Renal cortical epithelial cell (primary cell): Measurements from ENCODE around the gene PFDN4. TPM values are rescaled to one million over a fixed set of nuclear protein-coding genes. Genes with fewer than 3 reads are reported as not detected.

Experiments
- DNase-seq: peaks from one replicate; pipeline ENCODE4 v3.0.0-alpha.2; 2011; ENCODE audit warnings: low read depth
- total RNA-seq: library from RNA; depleted of rRNA; stranded (reverse); fragments of >200 nt; gene quantifications from 2 replicates; pipeline ENCODE4 v1.2.3, GENCODE V29; 2014

PFDN4 gene
- total RNA-seq, 1 donor from 2014 or later = 82.6 TPM

DNA sequence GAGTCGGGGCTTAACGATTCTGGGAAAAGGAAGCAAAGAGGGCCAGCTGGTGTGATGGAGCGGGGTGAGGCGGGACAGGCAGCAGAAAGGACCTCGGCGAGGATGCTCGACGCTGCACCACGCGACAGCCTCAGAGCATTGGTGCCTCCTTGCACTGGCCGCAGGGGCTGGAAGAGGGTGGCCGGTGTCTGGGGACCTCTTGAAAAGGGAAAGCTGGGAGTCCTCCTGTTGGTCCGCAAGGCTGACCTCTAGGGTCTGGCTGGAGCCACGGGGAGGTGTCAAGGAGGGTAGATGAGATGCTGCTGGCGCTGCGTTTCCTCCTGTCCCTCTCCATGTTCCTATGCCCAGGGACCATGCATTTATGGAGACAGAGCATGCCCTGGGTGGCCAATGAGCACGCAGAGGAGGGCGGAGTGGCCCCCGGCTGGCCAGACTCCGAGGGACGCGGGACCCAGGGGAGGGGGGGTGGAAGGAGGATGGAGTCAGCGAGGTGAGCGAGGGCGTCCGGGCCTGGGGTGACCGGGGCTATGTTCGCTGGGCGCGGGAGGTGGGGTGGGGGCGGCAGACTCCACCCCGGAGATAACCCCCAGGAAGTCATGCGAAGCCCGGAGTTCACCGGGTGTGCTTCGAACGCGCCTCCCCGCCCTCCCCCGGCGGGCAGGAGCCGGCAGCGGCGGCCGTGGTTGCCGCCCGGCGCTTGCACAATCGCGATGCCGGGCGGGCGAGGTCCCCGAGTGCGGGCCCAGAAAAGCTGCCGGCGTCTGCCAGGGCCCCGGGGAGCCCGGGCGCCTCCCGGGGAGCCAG, 34.0 kb upstream of the PFDN4 start, which contains the start of gene CYP24A1:
TSS of gene CYP24A1 (minus strand) at position 334 of the 804 bp plus-strand sequence. CDS start 407 bp downstream, outside the sequence.
- no peak for DNase-seq

DNA sequence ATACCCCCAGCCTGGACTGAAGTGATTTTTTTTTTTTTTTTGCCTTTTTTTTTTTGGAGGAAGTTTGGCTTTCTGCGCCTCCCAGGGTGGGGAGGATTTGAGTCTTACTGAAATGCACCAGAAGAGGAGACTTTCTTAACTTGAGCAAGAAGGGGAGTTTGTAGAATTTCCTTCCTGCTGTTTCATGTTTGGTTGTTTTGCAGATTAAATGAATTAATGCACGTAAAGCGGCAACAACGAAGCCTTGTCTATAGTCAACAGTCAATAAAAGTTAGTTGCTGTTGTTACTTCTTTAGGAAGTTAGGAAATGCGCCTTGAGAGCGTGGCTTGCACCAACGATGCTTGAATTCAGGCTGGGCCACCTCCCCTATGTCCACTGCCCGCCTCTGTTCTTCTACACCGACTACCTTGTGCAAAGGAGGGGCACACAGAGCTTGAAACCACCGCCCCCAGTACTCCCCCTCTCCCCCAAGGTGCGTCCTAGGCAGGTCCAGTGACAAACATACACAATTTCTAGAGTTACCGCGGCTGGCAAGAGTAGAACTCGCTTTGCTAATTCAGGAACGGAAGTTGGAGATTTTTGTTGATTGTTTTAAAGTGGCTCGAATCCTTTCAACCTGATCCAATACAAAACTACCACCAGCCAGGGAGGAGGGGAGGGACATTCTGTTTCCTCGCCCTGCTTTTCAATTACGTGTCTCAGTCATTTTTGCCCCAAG, 33.3 kb upstream of the PFDN4 start:
- no peak for DNase-seq

DNA sequence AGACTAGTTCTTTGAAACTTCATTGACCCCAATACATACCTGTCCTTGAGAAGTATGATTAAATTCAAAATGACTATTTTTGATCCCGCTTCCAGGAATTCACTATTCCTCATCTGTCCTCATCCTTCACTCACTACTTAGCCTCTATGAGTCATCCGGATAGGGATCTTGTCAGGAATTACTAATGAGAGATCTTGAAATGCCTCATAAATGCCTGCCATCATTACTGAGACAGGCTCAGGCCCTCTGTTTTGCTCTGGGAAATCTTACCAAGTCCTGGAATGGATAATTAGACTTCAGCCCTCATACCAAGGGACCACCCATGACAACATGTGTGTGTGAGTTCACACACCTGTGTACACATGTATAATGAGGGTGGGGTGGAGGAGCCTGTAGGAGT, 31.3 kb upstream of the PFDN4 start:
- peak; percentile 76 for DNase-seq

DNA sequence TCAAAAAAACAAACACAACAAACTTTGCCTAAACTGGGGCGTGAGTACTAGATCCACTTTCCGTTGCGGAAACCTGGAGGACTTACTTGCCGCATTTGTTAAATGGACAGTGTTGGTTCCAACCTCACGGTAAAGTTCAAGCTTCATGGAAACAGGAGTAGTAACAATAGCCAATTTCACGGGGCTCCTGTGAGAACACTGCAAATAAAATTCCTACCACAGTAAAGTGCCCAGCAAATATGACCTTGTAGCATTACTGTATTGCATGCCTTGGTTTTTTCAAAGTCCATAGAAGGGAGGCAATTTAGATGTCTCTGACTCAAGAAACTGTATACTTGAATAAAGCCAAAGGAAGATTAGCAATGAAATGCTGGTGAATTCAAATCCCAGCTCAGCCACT, 30.5 kb upstream of the PFDN4 start:
- no peak for DNase-seq

DNA sequence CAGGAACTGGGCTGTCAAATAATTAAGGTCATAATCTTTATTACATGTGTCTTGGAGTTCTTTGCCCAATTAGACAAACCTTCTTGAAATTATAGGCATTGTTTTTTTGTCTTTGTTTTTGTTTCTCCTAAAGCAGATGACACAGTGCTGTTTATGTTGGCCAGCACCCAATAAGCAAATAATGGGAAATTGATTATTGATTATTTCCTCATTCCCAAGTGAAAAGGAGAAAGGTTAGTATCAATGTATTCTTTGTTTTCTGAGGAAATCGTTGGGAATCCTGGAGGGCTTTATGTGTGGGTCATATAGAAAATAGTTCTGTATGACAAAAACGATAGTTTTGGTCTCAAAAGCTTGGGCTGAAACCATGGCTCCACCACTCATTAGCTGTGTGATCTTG, 29.6 kb upstream of the PFDN4 start:
- no peak for DNase-seq

DNA sequence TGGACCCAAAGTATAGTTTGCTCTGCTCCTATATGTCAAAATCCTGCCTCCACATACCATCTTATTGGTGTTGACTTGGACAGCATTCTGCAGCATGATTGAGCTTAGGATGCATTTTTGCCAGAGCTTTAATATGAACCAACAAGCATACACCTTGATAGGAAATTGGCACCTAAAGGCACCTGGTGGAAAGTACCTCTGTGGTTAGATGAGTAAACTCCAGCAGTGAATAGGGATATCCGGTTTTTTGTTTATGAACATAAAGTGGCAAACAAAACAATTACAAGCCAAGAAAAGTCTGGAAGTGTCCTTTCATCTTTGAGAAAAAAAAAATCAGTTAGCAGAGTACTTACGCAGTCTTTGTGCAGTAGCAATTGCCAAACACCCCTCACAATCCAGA, 27.9 kb upstream of the PFDN4 start:
- no peak for DNase-seq

DNA sequence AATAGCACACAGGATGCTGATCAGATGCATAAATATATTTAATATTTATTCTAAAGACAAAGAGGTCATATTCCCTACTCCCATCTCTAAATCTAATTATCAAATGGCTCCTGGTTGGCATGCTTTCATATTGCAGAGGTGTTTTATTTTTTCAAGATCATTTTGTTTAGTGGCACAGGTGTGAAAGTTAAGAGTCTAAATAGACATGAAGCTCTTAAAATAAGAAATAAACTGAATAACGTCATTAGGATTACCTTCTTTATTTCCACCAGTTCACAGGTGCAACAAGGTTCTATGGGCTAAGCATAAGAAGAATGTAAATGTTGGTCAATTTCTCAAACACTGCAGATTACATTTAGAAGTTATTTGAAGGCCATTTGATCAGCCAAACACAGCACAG, 27.0 kb upstream of the PFDN4 start:
- DNase-seq = no peak

DNA sequence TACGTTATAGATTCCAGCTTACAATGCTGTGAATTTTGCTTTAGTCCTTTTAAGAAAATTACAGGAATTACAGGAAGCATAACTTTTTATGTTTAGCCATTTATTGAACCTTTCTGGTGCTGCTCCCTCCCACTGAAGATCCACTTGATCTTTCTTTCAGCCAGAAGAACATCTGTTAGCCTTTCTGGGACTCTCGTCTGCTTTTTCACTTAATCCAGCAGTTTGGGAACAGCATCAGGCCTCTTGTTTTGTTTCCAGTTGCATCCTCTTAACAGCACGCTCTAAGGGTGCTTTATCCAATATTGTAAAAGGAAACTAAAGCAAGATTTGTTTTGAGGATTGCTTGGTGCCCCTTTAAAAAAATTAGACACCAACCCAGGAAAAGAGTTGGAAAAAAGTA, 23.8 kb upstream of the PFDN4 start:
- DNase-seq = no peak

DNA sequence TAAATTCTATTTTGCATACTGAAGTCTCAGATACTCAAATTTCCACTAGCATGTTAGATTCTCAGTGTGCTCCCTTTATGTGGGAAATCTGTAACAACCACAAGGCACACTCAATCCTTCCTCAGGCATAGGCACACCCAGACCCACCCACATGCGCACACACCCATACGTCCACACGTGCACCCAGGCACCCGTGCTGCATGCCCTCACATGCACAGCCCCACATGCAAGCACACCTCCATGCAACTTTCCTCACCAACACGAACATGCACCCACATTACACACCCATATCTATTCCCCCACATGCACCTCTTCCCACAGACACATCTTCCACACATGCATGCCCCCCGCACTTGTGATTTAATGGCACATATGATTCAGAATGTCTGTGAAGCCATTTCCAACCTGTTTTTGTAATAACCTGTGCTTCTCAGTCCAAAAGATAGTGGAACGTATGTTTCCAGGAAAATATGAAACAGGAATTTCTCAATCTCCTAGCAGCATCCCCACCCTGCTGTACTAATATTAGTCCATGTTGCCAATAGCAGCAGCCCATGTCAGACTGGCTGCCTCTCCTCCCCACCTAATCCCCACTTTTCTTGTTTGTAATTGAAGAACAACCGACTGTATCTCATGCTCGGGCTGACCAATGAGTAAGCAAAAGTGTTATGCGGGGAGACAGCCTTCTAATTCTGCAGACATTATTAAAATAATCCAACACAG, 22.8 kb upstream of the PFDN4 start:
- no peak for DNase-seq

DNA sequence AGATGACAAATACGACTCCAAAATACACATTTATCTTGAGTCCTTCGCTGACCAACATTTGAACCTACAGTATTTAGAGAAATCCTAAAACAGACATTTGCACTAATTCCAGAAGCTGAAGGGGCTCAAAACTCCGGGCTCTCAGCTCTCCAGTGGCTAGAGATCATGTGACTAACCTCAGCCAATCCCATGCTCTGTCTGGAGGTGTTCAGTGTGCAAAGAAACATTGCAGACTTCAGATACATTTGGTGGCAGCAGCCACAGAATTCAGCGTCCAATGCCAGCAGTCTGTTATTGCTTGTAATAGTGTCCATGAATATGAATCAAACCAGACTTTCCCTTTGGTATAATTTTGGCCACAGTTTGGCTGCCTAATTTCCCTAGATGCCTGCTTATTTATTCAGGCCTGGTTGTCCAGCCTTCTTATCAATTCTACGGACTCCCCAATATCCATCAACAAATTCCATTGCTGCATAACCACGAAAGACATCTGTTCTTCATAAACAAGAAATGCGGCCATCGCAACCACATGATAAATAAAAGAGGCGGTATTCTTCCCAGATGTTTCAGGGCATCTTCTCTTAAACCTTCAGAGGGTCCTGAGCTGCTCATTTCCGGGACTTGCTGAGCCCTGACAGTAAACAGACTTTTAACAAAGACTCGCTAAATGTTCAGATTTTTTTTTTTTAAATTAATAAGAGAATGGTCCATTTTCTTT, 19.6 kb upstream of the PFDN4 start:
- DNase-seq = no peak

DNA sequence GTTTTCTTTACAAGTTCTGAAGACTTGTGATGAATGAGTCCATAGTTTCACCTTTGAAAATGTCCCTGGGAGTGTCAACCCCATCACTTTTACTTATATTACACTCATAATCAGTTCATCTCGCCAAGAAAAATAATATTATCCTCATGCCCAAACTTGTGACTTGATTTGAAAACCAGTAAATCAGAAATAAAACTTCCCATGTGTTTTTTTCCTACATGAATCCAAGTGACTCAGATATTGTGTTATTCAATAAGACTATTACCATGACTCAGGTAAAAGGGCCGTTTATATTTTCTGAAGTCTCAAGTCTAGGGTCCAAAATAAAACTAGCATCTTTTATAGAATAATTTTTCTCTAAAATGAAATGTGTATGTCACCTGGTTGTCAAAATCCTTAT, 18.3 kb upstream of the PFDN4 start:
- DNase-seq = no peak

DNA sequence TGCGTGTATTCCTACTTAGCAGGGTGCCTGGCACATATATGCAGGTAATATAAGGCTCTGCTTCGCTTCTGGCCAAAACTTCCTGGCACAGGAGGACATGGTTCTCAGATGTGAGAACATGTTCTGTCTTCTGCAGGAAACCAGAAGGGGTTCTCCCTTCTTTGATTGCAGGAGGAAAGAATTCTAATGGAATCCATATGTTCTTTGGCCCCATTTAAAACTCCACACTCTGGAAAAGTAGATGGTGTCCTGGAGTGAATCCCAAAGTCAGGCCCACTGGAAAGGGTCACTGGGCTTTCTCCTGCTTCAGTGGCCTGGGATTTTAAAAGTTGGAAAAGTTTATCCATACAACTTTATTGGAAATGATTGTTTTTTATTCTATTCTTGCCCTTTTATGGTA, 17.7 kb upstream of the PFDN4 start:
- DNase-seq = no peak

DNA sequence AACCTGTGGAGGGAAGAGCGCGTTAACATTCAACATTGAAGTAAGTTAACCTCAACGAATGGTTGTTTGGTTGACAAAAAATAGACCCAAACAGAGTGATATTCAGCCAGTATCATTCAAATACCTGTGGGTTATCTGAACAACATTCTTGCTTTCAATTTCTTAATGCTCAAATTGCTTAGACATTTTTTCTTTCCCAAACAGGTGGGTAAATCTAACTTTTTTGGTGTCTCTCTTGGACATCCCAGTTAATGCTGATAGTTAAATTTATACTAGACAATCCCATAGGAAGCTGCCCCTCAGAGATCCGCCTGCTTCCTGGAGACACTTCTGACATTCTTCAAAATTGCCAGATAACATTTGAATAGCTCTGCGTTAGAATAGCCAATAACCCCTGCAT, 14.1 kb upstream of the PFDN4 start:
- DNase-seq = no peak

DNA sequence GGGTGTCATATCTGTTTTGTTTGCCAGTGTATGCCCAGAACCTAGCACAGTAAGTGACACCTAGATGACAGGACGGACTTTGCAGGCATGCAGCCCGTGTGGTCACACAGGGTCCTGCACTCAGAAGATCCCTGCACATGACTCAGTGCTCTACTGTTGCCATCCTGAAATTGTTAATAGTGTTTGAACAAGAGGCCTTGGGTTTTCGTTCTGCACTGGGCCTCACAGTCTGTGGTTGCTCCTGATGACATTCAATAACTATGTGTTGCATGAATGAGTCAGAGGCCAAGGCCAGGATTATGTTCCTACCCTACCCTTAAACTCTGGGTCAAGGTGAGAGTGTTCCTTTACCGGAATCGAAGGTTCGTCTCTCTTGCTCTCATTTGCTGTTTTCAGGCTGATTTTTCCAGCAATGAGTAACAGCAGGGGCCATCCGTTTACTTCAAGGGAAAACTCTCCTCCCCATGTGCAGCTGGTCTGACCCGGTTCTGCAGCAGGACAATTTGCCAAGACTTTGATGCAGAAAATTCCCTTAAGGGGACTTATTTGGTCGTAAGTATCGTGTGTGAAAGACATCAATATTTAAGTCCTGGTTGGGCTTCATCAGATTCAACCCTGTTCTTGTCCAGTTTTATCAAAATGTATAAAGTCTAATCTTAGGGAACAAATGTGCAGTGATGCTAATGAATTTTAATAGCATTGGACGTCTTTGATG, 13.0 kb upstream of the PFDN4 start:
- peak; percentile 81 for DNase-seq

DNA sequence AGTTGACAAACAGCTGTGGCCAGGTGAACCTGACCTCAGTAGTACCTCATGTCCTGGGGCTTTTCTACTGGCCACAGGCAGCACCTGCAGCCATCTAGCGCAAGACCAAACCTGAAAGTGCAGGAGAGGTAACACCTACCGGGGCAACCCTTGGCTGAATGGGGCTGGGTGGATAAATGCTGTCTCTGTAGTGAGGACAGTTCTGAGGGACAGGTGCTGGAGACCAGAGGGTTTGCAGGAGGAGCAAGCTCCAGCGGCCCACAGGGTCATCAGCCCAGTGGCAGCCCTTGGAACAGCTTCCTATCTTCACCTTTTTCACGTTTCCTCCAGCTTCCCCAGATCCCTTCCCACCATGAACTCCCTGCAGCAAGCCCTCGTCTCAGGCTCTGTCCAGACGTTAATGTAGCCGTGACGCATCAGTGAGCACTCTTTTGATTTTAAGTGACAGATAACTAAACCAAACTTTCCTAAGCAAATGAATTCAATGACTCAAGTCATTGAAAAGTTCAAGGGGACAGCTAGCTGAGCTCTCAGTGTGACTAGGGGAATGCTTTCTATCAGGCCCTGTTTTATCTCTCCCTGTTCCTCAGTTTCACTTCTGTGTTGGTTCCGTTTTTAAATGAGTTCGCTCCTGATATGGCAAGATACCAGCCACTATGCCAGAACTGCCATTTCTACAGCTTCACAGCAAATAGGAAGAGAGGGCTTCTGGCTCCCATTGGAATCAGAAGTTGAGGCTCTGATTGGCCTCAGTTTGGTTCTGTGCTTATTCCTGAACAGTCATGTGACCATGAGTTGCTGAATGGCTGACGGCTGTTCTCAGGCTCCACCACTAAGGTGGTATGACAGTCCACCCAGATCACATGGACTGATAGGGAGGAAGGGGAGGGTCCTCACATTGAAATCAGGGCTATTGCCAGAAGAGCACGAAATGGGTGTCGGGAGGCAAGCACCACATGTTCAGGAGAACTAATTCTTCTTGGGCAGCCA, 12.1 kb upstream of the PFDN4 start:
- DNase-seq = no peak

DNA sequence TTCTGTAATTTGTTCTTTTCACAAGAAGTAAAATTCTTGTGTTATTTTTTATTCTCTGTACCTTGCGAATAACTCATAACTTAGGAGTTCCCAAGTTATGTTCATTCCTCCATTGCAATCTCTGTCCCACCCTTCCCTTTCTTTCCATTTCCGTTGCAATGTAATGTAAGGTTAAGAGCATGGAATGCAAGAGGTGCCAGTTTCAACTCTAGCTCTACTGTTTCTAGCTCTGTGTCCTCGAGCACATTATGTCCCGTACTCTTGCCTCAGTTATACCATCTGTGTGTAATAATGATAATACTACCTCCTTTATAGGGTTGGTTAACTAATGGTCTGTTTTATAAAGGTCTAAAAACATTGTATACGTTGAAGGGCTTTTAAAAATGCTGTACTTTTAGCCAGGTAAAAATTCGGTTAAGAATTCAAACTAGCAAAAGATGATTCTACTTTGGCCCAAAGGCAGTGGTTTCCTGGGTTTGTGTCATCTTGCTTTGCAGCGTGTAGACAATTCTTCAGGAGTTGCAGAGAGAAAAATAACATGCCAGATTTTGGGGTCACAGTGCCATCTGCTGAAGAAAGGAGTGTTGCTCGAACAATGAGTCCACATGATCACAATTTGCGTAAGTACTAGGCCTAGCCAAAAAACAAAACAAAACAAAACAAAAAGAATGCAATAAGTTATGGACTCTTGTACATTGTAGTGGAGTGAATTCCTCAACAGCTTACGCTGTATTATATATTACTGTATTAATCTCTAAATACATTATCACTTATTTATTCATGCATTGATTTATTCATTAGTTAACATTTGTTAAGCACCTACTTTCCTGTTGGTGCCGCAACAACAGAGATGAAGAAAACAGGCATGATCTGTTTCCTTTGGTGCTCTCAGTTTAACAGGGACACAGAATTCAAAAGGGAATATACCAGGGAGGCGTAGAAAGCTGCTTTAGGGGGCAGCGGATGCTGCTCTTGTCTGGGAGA, 10.0 kb upstream of the PFDN4 start:
- peak; percentile 77 for DNase-seq

DNA sequence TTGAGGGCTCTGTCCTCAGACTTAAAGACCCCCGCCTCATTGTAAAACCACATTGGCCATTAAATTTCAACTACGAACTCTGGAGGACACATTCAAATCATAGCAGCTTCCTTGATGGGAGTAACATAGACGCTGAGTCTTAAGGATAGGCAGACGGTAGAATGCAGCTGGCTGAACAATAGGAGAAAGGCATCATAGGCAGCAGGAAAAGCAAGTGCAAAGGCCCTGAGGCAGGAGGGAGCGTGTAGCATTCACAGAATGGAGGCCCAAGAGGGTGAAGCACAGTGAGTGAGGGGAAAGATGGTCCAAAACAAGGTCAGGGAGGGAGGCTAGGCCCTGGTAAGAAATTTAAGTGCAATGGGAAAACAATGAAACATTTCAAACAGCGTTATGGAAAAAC, 8.6 kb upstream of the PFDN4 start:
- no peak for DNase-seq

DNA sequence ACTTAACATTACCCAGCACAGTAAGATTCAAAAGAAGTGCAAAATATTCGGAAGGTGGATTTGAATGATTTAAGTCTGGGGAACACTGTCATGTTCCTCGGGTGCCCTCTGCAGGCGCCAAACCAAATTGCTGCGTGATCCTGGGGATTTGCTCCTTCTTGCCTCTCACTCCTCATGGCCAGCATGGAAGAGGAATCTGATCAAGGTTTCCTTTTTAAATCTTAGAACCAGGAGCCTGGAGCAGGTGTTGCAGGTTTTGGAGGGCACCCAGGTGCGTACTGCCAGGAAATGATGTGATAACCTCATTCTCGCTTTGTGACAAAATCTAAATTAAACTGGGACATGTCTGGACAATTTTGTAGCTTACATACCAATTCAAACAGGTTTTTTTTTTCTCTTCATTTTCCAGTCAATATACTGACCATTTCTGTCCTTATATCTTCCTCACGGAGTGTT, 8.1 kb upstream of the PFDN4 start:
- peak; percentile 74 for DNase-seq
